Dedifferentiated amniotic fluid mesenchymal stem cell (primary cell): ENCODE measurements around the gene RAD23B.

Source experiments
- DNase-seq: peaks from one replicate; pipeline ENCODE4 v3.0.0-alpha.2; 2016; ENCODE audit errors: extremely low spot score

RAD23B gene

GRCh38 chr9:107335331-107335730, 52.3 kb downstream of the RAD23B start:
- DNase-seq: no peak

- DNase-seq: no peak
Measured at GRCh38 chr9:107336718-107337360, 53.8 kb downstream of the RAD23B start.

DNA sequence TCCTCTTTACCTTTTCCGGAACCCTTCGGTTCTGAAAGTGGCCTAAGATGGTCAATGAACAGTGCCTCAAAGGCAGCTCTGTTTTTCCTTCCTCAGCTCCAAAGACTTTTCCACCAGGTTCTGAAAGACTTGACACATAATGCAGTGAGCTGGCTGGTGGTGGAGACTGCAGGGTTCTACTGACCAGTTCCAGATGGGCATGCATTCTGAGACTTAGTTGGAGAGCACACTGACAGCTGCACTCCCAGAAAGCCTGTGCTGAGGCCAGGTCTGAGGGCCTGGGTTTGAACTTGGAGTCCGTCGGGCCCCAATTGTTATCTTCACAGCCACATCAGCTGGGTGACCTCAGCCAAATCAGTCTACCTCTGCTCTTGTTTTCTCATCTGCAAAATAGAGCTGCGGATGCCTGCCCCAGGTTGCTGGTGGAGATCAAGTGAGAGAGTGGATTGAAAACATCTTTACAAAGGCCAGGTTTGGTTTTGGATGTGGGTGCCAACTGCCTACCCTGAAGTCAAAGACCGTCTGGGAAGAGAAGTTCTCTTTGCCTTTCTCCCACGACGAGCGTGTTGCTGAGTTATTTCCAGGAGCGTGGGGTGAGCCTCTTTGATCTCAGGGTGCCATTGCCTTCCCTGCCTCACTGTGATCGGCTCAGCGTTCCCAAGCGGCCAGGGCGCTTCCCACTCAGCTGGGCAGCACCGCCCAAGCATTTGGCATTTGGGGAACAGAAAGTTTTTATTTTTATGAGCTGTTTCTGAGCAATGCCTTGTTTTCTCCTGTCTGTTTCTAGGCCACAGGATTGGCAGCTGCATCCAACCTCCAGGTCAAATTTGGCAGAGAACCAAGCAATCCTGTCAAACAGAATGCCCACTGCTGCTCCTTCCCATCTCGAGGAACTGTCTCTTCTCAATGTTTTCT, 54.9 kb downstream of the RAD23B start:
- DNase-seq: no peak

GRCh38 chr9:107338911-107339659, 56.0 kb downstream of the RAD23B start:
- no peak for DNase-seq

DNA sequence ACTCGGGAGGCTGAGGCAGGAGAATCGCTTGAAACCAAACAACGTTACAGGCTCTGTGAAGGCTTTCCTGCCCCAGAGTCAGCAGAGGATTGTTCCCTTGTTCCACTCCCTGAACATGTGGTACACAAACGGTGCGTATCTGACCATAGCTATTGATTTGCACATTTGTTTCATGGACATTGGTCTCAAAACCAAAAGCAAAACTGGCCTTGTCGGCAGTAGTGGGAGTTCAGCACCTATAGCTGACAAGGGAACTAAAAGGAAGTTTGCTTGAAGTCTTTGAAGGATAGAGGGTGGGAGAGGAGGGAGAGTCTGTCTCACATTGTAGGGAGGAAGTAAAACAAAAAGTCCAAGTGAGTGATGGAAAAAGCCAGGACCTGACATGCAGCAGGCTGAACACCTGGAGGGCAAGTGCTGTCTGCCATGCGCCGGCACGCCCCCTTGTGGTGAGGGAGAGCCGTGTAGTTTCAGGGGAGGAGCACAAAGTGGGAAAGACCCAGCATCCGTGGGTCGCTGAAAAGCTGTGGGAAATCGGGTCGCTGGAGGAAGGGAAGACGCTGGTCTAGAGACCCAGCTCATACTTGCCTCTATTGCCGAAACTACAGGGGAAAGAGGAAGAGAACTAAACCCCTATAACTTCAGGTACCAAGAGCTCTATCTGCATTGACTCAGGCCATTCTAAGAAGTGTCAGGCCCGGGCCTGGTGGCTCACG, 58.0 kb downstream of the RAD23B start:
- DNase-seq: no peak

- DNase-seq: no peak
Measured at GRCh38 chr9:107342476-107343161, 59.5 kb downstream of the RAD23B start.

DNA sequence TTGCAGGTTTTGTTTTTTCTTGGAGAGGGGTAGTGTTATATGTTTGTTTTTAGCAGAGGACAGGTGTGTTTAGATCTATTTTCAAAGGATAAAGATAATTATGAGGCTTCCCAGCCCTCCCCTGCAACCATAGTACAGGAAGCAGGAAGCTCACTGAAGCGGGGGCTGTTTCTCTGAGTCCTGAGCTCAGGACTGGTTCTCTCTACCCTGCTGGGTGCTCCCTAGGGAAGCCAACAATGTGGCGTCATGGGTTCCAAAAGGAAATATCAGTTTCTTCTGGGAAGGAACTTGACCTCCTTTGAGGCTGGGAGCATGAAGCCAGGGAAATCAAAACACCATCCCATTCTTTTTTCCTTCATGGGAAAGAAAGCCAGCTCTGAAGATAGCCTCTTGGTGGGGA, 62.2 kb downstream of the RAD23B start:
- DNase-seq: no peak

GRCh38 chr9:107348836-107349235, 65.8 kb downstream of the RAD23B start:
- no peak for DNase-seq

- DNase-seq: no peak
Measured at GRCh38 chr9:107350443-107350842, 67.4 kb downstream of the RAD23B start.

GRCh38 chr9:107351382-107352045, 68.4 kb downstream of the RAD23B start:
- DNase-seq: no peak

GRCh38 chr9:107355394-107355793, 72.3 kb downstream of the RAD23B start:
- DNase-seq: no peak

DNA sequence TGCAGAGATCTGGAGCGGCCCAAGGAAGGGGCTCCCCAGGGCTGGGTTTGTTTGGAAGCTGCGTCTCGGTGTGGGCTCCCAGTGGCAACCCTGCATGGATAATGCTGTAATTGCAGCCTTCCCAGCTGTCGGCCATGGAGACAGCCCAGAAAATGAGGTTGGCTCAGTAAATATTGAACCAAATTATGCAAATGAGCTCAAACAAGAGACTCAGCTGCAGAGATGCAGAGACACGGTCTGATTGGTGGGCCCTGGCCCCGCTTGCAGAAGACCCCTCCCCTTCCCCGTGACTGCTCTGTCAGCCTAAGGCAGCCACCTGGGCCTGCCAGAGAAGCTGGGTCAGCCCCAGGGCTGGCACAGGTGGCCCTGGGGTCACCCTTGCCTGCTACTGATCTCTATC, 75.9 kb downstream of the RAD23B start:
- no peak for DNase-seq

- no peak for DNase-seq
Measured at GRCh38 chr9:107360098-107360497, 77.0 kb downstream of the RAD23B start.

DNA sequence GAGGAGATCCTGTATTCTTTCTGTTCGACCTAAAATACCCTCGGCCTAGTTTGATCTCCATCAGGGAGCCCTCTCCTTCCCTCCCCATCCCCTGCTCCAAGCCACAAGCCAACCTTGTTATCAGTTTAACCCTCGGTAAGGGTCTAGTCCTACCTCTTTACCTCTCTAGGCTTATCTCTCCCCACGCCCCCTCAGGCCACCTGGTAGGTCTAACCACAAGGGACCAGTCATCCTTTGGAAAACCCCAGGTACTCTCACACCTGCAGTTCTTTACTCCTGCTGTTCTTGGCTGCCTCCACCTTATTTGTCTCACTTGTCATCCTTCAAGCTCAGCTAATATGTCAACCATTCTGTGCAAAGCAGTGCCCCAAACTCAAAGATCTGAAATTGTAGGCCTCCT, 78.7 kb downstream of the RAD23B start:
- DNase-seq: no peak

DNA sequence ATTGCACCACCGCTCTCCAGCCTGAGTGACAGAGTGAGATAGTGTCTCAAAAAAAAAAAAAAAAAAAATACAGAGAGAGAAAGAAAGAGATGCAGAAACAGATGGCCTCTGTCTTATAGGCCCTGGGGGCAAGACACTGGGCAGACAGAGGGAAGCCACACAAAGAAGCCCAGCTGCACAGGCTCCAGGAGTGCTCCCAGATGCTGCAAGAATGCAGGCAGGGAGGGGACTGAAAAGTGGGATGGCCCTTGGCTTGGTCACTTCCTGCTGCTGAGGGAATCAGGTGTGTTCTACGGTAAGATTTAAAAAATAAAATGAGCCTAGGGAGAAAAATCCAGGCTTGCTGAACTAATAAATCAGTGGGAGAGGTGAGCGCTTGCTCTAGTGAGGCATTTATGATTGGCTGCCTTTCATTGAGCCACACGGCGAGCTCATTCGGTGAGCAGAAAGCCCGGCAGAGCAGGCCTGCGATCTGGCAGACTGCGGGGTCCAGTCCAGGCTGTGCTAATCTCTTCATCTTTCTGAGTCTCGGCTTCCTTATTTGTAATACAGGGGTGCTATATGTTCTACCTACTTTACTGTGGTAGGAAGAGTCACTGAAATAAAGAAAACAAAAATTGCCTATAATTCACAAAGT, 80.6 kb downstream of the RAD23B start:
- no peak for DNase-seq

DNA sequence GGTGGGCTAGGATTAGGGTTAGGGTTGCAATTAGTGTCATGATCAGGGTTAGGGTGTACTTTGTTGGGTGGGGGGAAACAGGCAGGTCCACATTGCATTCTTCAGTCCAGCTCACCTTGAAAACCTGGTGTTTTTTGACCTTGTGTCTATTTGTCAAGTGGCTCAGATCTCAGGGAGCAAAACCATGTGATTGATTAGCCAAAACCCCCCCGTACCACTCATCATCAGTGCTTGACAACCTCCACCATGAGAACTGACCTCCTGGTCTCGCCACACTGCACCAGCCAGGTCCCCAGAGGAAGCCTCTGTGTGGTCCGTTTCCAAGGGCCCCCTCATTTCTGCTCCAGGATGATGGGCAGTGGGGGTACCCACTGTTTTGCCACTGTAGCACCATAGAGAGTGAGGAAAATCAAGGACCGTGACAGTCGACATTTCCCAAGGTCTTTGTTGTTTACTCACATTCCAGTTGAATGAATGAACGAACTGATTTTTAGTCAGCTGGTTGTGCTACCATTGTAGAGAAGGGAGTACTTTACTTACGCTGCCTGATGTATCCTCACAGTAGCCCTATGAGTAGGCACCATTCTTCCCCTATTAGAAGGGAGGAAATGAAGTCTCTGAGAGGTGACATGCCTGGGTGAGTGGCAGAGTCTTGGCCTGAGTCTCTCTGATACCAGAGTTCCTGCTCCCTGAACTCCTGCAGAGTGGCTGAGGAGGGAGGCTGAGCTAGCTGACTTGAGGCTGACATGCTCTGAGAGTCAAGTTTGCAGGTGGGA, 84.8 kb downstream of the RAD23B start:
- DNase-seq: no peak

- DNase-seq: no peak
Measured at GRCh38 chr9:107368696-107369095, 85.6 kb downstream of the RAD23B start.

GRCh38 chr9:107373809-107374208, 90.7 kb downstream of the RAD23B start:
- no peak for DNase-seq

GRCh38 chr9:107375001-107375400, 91.9 kb downstream of the RAD23B start:
- DNase-seq: no peak
